NCI-H146 treated with DMSO at 0.1 percent for 48 hours (cell line): ENCODE measurements around the gene KBTBD12.
"Not testable (repeated sequence)": the region's sequence is repeated elsewhere in the genome, so short reads cannot be mapped to it uniquely, and the experiment has no call there.

Experiments
- DNase-seq: peaks from one replicate; lab custom pipeline; 2025; ENCODE audit not compliant: unreplicated experiment; lab: John Stamatoyannopoulos, UW

Gene KBTBD12, protein sequence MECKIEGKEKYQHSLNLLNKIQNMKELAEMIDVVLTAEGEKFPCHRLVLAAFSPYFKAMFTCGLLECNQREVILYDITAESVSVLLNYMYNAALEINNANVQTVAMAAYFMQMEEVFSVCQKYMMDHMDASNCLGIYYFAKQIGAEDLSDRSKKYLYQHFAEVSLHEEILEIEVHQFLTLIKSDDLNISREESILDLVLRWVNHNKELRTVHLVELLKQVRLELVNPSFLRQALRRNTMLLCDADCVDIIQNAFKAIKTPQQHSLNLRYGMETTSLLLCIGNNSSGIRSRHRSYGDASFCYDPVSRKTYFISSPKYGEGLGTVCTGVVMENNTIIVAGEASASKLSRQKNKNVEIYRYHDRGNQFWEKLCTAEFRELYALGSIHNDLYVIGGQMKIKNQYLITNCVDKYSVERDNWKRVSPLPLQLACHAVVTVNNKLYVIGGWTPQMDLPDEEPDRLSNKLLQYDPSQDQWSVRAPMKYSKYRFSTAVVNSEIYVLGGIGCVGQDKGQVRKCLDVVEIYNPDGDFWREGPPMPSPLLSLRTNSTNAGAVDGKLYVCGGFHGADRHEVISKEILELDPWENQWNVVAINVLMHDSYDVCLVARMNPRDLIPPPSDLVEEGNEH

DNA sequence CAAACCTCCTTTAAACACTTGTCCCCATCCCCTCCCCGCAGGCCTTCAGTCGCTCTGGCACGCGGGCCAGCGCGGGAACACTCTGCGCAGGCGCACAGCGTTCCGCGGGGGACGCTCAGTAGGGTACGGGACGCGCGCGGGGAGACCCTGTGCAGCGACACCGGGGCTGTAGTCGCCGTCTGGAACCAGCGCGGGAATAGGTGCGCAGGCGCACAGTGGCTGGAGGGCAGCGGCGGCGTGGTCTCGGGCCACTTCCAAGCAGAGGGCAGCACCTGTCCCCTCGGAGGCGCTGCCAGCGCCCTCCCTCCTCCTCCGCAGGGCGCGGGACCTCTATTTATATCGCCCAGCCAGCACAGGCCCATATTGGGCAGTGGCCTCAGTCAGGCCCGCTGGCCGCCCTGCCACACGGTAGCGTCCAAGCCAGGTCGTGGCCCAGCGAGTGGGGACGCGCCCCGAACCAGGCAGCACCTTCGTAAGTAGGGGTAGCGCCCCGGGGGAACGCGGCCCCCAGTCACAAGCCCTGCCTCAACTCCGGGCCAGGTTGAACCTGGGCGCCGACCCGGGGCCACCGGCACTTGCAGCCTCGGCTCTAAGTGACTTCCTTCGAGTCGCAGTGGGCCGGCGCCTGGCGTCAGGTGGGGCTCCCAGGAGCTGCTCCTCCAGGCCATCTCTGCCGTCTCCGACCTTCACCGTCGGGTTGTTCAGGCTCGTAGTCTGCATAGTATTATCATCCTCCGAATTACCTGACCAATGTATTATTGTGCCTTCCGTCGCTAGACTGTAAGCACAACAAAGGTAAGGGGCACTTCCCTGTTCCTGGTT is at the start of gene KBTBD12:
TSS of gene KBTBD12 (plus strand) at position 118 of the 822 bp plus-strand sequence. CDS start 7,830 bp downstream, outside the sequence.
- no peak for DNase-seq

DNA sequence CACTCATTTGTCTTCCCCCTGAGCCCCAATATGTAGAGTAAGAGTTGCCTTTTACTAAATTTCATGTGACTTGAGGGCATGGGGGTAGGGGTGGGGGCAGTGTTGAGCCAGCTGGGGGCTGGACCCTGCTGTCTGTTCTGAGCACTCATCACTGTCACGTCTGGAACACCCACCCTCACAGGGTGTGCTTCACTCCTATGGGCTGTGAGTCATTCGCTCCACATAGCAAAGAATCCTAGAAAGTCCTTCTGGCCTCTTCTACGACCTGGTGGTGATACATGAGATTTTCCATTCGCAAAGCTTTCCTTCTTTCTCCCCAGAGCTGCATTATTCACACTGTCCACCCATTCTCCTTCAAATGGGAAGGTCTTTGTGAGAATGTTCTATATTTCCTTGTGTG is 49.1 kb upstream of the KBTBD12 start:
- DNase-seq = no peak

DNA sequence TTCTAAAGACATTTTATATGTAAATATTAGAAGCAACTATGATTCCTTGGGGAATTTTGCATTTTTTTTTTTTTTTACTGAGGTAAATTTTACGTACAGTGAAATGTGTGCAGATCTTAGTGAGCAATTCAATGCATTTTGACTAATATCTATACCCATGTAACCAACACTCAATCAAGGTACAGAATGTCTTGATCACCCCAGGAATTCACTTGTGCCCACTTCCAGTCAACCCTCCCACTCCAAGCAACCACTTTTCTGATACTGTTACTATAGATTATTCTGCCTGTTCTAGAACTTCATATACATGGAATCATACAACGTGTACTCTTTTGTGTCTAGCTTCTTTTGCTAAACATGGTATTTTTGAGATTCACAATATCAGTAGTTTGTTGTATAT is 47.6 kb upstream of the KBTBD12 start:
- DNase-seq = no peak

DNA sequence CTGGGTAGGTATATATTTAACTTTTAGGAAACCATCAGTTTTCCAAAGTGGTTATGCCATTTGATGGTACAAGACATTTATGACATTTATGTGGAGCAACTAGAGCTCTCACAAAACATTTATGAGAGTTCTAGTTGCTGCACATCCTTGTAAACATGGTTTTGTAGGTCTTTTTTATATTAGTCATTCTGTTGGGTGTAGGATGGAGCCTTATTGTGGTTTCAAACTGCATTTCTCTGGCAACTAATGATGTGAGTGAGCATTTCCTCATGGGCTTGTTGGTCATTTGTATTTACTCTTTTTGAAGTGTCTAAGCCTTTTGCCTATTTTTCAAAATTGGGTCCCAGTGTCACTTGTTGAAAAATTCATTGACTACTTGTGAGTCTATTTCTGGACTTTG is 47.0 kb upstream of the KBTBD12 start:
- DNase-seq = no peak

DNA sequence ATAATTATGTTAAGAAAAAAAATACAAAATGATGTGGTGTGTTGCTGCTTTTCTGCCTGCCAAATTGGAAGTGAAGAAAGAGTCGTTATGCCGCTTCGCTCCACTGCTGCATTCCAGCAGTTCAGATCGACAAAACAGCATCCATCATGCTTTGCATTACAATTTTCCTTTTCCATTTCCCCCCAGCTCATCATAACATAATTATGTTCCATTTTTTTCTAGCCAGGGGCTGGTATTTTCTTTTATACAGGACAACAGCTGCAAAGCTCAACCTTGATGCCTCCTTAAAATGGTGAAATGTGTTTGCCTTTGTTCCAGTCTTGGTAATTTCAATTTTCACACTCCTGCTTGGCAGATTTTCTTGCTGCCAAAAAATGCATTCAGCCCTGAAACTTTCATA is 44.9 kb upstream of the KBTBD12 start:
- no peak for DNase-seq

DNA sequence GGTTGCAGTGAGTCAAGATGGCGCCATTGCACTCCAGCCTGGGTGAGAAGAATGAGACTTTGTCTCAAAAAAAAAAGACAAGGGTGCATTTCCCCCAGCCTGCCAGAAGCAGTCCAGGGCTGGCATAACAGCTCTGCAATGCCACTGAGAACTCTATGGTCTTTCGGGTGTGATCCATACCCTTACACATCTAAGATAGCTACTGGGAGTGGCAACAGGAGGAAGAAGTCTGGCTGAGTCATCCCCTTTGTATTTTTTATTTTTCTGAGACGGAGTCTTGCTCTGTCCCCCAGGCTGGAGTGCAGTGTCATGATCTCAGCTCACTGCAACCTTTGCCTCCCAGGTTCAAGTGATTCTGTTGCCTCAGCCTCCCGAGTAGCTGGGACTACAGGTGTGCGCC is 40.9 kb upstream of the KBTBD12 start:
- not testable (repeated sequence) for DNase-seq

DNA sequence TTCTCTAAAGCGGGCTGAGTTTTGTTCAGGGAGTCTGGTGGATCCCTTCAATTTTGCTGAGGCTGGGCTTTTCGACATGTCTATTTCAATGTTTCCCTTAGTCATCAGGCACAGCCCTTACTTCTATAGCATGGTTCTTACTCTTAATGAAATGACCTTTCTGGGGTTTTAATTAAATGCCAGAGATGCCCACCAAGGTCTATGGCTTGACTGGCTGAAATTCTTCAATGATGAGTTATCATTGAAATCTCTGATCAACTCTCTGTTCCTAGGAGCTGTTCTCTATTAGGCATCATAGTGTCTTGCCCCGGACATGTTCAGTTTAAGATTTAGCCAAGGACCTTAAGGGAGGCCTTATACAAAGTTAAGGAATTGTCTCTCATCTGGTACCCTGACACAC is 33.4 kb upstream of the KBTBD12 start:
- DNase-seq = no peak

DNA sequence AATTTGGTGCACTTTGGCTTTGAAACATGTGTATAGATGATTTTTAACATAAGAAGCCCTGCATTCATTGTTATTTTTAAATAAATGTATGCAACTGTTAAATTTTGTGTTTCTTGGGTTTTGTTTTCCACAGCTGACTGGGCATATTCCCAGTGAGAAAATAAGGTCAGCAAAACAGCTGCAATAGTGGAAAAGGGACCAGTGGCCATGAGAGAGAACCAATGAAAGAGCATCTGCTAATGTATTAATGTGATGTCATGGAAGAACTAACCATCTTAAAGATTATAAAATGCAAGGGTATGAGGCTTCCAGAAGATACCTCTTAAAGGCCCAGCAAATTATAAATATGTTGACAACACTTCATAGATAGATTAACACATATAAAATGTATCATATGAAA is 31.0 kb upstream of the KBTBD12 start:
- DNase-seq = no peak

DNA sequence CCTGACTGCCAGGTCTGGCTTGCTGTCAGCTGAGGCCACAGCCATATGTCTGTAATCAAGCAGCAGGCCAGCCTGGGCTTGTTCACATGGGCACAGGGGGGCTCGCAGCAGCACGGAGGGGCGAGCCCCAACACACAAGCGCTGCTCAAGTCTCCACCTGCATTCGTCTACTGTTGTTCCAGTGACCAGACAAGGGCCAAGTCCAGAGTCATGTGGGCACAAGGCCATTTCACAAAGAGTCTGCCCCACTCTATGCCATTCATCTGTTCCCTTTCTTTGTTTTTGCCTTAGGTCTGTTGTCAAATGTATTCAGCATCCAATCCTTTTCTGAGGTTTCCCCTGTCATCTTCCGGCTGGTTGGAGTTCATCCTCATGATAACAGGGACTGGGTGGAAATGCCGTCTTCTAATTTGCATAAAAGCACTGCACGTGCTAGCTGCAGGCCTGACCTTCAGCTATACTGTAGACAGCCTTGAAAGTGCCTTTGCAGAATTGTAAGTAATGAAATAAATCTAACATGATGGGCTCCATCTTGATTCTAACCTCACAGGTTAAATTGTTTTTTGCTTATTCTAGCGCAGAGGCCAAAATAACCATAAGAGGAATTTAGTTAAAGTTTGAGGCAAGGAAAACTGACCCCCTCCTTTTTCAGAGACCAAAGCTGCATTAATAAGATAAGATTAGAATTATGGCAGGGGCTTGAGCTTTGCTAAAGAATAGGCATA is 28.6 kb upstream of the KBTBD12 start:
- DNase-seq = no peak

DNA sequence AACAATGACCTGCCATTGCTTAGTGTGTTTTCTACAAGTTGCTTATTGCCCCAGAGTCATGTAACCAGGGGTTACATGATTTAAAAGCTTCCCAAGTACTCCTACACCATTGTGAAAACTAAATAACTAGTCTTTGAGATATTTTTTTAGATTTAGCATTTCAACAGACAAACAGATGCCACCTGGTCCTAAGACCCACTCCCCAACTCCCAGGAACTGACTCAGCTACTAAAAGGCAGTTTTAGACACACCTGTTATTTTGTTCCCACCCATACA is 28.1 kb upstream of the KBTBD12 start:
- DNase-seq = no peak

DNA sequence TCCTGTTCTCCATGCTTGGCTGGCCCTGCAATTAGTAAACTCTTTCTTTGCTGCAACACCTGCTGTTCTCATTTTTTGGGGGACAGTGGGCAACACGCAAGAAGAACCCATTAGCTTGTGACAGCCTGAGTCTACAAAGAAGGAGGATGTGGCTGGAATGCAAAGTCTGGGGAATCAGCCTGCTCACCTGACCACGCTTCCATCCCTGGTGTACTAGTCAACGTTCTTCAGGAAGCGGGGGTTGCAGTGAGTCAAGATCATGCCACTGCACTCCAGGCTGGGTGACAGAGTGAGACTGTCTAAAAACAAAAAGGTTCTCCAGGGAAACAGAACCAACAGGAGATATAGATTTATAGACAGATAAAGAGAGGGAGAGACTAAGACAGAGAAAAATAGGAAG is 27.7 kb upstream of the KBTBD12 start:
- DNase-seq = no peak

DNA sequence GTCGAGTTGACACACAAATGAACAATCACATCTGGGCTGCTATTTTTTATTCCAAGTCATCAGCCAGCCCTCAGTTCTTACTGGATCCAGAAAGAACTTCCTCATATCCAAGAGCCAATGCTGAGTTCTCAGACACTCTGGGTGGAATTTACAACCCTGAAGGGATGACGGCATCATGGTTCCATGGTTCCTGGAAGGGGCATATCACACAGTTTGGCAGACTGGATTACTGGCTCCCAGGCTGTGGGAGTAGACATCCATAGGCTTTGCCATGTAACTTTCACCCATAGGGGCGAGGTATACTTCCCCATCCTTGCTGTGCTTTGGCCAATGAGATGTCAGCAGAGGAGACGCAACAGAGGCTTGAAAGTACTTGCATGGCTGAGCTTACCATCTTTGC is 26.9 kb upstream of the KBTBD12 start:
- DNase-seq = no peak

DNA sequence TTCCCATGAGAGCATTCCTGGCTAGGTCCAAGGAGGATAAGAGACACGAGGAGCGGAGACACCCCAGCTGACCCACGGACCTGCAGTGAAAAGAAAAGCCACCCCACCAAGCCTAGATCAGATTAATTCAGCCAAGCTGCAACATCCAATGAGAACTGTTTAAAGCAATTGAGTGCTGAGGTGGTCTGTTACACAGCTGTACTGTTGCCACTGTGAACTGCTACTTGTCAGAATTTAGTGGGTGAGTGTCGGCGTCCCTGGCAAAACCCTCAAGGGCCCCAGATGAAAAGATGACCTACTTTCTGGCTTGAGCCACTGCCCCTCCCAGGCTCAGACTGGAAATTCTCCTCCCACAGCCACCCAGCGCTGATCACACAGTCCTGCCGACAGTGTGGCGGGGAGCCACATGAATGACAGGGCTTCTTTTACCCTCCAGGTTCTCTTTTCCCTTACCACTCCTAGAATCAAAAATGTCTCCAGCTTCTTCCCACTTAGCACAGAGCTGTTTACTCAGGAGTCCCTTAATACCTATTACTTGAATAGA is 26.4 kb upstream of the KBTBD12 start:
- no peak for DNase-seq

DNA sequence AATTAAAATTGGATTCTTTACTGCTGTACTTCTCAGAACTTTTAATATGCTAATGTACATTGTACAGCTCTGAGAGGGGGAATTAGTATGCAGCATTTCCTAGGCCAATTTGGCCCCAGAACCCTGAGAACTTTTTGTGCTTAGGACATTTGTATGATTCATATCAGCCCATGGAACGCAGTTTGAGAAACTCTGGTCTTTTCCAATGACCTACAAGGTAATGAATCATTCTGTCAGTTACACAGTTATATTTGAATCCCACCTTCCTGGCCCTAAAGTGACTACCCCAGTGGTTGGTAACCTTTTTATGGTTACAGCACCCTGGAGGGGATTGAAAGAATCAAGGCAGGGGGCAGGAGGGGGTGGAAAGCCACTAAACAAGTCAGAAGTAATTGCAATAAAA is 25.6 kb upstream of the KBTBD12 start:
- no peak for DNase-seq

DNA sequence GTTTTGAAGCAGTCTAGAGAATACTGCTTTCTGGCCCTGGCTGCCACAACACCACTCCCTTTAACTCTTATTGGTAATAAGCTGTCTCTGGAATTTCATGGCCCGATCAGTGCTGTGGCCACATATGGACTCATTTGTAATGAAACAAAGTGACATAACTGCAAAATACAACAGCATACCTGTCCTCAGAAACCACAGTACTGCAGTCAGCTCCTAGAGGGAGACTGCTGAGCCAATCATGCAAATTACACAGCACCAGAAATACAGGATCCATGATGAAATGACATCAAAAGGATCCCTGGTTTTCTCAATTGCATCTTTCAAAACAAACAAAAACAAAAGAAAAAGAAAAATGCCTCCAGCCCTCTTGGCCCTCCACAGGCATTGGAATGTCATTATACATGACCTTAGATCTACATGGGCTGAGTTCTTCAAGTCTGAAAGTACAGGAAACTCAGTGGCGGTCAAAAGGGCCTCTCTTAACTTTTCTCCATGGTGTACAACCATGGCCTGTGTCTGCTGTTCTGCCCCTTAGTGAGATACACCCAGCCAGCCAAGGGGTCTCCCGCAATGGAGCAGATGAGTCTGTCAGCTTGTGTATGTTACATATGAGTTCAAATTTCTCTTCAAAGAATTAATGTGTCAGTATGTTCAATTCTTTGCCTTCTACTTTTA is 24.9 kb upstream of the KBTBD12 start:
- DNase-seq = no peak

DNA sequence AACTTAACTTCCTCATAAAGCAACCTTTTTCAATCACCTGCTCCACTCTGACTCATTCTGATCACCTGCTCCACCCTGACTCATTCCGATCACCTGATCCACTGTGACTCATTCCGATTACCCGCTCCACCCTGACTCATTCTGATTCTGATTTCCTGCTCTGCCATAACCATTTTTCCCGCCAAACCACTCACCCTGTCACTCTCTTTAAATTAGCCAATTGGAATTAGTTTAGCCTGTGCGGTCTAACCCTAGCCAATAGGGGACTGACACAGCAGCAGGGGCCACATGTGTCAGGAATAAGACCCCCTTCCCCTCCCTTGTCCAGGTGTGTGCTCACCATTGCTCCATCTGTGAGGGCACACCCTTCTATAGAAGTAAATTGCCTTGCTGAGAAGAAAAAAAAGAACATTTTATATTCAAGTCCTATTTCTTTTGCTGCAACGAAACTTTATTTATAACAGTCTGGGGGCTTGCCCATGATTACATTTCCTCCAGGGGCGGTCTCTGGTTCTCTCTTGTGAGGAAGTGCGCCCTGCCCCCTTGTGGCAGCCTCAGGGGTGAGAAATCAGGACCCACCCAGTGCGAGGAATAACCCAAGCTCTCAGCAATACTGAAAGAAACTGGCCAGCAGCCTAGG is 24.3 kb upstream of the KBTBD12 start:
- not testable (repeated sequence) for DNase-seq

DNA sequence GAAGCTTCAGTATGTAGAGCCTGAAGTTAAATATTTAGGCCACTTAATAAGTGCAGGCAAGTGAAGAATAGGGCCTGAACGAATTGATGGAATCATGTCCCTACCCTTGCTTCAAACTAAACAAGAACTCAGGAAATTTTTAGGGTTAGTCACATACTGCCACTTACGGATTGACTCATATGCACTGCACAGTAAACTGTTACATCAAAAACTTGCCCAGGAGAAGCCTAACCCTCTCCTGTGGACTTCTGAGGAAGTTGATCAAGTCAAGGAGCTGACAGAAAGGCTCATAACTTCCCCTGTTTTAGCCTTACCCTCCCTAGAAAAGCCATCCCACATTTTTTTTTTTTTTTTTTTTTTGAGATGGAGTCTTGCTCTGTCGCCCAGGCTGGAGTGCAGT is 20.6 kb upstream of the KBTBD12 start:
- no peak for DNase-seq

DNA sequence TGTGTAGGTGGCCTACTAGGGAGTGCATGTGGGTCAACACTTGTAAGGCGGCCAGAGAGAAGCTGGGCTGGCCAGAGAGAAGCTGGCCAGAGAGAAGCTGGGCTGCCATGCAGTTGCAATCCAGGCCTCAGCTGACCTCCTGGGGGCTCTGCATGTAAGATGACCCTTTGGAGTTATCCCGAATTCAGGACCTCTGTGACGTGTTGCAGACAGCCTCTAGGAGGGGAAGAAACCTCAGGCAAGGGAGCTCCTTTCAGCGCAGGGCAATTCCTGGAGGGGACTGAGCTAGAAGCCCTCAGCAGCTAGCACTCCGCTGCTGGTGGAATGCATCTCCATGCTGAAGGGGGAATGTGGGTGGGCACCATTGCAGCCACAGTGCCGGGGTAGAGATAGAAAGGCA is 15.8 kb upstream of the KBTBD12 start:
- DNase-seq = no peak

DNA sequence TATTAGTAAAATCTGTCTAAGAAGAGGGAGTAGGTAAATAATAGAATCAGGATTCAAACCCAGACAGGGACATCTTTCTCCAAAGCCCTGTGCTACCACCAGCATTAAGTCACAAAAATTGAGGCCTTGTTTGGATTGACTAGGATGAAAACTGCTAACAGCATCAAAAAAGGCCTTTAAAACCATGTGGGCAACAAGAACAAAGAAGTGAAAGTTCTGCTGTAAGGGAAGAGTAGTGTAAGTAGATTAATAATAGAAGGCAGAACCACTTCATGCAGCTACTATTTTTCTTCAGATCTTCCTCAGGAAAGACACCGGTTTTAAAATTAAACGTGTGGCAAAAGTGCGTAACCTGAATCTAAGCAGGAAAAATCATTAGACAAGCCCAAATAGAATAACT is 15.3 kb upstream of the KBTBD12 start:
- DNase-seq = no peak

DNA sequence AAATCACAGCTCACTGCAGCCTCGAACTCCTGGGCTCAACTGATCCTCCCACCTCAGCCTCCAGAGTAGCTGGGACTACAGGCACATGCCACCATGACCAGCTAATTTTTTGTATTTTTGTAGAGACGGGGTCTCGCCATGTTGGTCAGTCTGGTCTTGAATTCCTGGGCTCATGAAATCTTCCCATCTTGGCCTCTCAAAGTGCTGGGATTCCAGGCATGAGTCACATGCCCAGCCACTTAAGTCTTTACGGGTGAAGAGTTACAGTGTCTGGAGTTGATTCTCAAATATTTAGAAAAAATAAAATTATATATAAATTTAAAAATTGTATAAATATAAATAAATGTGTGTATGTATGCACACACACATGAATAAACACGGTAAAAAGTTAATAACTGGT is 14.5 kb upstream of the KBTBD12 start:
- no peak for DNase-seq
